ENCODE results near the gene ASTN2. TPM values are rescaled to one million over a fixed set of nuclear protein-coding genes. Genes with fewer than 3 reads are reported as not detected.

ASTN2 gene
- polyA plus RNA-seq, 3 donors from 2014 or later = 1.7 to 4.5 (median 2.2) TPM

DNA sequence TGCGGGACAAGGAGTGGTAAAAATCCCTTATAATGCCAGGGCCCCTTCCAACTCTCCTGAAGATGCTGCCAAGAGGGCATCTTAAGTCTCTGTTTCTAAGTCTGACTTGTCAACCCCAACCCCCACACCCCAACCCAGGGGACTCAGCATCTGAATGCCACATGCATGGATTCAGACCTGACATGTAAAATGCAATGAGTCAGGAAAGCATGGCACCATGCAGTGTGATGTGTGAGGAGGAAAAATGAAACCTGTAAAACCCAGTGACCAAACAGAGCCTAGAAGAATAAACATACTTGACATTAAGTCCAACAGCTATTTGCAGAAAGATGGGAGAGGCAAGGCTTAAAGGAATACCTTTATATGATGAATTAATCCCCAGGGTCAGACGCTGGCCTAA lies 112.4 kb downstream of the ASTN2 start:
- no peak for DNase-seq
- H3K4me1 Mint-ChIP-seq = no peaks in the 10 kb centered on the region
- no peak overlapping the region for H3K27ac Mint-ChIP-seq
- no peaks in the 10 kb centered on the region for H3K36me3 Mint-ChIP-seq
- no peak overlapping the region for H3K4me3 Mint-ChIP-seq
- H3K27me3 Mint-ChIP-seq (ENCODE audit: low read depth in 3 of 3) = peaks cover 0 to 3% (median 2%) of the 10 kb centered on the region in 3 donors
- H3K9me3 Mint-ChIP-seq = peaks cover 0 to 4% (median 0%) of the 10 kb centered on the region in 6 donors

DNA sequence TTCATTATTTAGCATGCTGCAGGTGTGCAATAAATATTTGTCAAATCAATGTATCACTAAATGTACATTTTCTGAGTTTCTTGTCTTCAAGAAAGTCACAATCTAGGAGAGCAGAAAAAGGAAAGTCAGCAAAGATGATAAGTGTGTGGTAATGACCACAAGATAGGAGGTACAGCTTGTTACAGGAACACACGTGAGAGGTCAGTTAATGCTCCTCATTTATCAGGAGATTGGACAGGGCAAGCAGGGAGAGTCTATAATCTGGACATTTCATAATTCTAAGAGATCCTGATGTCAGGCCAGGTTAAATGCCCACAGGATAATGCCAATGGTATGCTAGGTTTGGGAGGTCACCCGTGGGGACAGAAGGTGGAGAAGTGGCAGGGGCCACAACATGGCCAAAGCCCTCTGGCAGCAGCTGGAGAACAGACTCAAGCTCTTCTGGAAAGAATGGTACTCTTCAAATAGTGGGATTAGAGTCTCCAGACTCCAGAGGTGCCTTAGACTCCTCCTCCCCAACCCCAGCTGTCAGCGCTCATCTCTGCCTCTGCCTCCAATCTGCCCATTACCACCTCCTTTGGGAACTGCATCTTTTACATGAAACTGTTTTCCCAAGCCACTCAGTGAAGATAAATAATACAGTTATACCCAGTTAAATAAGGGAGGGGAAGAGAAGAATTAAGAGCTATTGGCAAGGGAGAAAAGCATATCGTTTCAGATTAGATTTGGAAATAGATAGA lies 114.3 kb downstream of the ASTN2 start:
- H3K4me1 Mint-ChIP-seq = no peaks in the 10 kb centered on the region
- peaks cover 0 to 9% (median 0%) of the 10 kb centered on the region in 6 donors for H3K9me3 Mint-ChIP-seq
- H3K27ac Mint-ChIP-seq = no peak overlapping the region
- peaks cover 2 to 3% (median 2%) of the 10 kb centered on the region in 3 donors for H3K27me3 Mint-ChIP-seq (ENCODE audit: low read depth in 3 of 3)
- H3K36me3 Mint-ChIP-seq = no peaks in the 10 kb centered on the region
- DNase-seq = no peak
- H3K4me3 Mint-ChIP-seq = no peak overlapping the region

- Mint-ChIP-seq H3K27ac (no peak overlapping the region), H3K27me3 (ENCODE audit: low read depth in 3 of 3) (peaks cover 2 to 5% (median 3%) of the 10 kb centered on the region in 3 donors), H3K4me3 (no peak overlapping the region), H3K4me1 (no peaks in the 10 kb centered on the region), H3K36me3 (no peaks in the 10 kb centered on the region), H3K9me3 (peaks cover 0 to 24% (median 4%) of the 10 kb centered on the region in 6 donors)
- DNase-seq = no peak
These were observed 118.4 kb downstream of the ASTN2 start for GRCh38 chr9:117296453-117296852.

DNA sequence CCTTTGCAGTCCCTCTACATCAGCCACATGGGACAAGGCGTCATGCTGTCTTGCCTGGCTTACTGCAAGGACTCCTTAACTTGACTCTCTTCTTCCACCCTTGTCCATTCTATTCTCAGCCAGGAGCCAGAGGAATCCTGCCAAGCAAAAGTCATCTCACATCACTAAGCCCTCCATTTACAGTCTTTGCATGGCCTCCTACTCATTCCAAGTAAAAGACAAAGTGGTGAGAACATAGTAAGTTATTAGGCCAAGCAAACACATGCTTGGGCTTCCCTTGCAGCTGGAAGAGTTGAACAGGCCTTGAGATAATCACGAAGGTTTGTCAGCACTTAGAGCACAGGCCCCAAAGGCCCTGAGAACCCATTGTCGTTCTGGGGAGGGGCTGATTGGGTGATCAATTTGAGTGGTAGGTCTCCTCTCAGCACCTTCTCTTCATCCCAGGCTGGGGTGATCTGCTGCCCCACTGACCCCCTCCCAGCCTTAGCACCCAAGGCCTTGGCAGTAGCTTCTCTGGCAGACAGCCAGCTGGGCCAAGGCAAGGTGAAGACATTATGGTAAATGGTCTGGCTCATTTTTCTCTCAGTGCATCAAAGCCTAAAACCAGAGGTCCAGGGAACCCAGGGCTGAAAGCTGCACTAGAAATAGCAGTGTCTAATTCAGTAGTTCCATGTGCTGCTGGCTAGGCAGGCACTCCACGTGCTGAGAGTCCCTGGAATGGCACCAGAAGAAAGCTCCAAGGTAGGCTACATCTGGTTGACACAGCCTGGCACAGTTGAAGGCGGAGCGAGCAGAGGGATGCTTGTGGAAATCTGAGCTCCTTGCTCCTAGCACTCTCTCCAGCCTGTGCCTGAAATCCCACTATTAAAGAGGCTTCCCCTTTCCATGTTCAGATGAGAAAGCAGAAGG lies 121.4 kb downstream of the ASTN2 start:
- Mint-ChIP-seq H3K36me3 (no peaks in the 10 kb centered on the region), H3K9me3 (peaks cover 0 to 39% (median 5%) of the 10 kb centered on the region in 6 donors), H3K27me3 (ENCODE audit: low read depth in 3 of 3) (peaks cover 2 to 8% (median 3%) of the 10 kb centered on the region in 3 donors), H3K27ac (peak overlapping the region in 1 of 6 donors; percentile 8), H3K4me1 (no peaks in the 10 kb centered on the region), H3K4me3 (no peak overlapping the region)
- DNase-seq = no peak

DNA sequence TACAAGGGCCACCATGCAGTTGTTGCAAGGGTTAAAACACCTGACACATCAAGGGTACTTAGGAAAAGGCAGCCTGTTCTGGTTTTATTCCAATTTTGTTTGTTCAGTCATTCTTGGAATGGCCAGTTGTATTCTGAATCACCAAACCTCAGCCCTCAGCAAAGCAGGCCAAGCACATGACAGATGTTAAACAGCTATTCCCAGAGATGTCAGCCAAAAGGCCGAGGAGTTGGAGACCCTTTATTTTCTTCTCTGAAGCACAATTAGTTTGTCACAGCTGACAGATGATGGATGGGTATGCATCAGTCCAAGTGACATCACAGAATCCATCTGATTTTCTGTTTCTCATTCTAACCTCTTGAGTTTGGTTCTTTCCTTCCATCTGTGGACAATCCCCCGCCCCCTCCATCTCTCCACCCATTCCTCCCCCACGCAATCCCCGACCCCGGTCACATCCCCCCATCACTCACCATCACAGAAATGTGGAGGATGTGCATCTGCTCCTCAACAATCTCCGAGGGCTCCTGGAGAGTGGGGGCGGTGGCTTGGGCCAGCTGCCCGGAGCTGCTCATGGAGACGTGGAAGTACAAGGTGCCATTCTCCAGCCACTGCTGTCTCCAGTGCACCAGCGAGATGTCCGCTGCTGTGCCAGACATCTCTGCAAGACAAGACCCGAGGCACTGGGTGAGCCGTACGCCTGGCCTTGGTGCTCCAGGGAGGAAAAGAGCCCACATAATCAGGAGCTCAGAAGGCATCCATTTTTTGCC lies 123.8 kb downstream of the ASTN2 start:
- Mint-ChIP-seq H3K9me3 (peaks cover 0 to 33% (median 4%) of the 10 kb centered on the region in 6 donors), H3K36me3 (no peaks in the 10 kb centered on the region), H3K27me3 (ENCODE audit: low read depth in 3 of 3) (peaks cover 2 to 8% (median 3%) of the 10 kb centered on the region in 3 donors), H3K27ac (no peak overlapping the region), H3K4me1 (no peaks in the 10 kb centered on the region), H3K4me3 (no peak overlapping the region)
- DNase-seq = no peak

GRCh38 chr9:117290306-117290840 lies 124.5 kb downstream of the ASTN2 start:
- DNase-seq = no peak
- no peaks in the 10 kb centered on the region for H3K36me3 Mint-ChIP-seq
- H3K4me3 Mint-ChIP-seq = no peak overlapping the region
- peaks cover 2 to 5% (median 3%) of the 10 kb centered on the region in 3 donors for H3K27me3 Mint-ChIP-seq (ENCODE audit: low read depth in 3 of 3)
- no peak overlapping the region for H3K27ac Mint-ChIP-seq
- peaks cover 0 to 33% (median 3%) of the 10 kb centered on the region in 6 donors for H3K9me3 Mint-ChIP-seq
- H3K4me1 Mint-ChIP-seq = no peaks in the 10 kb centered on the region

DNA sequence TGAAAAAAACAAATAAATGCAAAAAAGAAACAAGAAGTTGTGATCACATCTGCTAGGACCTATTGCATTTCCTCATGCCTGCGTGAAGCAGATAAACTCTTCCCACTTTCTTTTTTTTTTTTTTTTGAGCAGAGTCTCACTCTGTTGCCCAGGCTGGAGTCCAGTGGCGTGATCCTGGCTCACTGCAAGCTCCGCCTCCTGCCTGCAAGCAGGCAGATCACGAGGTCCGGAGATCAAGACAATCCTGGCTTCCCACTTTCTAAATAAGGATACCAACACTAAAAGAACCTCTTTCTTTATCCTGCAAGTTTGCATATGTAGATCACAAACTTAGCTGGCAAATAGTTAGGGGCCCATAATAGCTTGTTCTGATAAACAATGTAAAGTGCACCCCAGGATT lies 128.6 kb downstream of the ASTN2 start:
- DNase-seq = no peak
- Mint-ChIP-seq H3K4me1 (no peaks in the 10 kb centered on the region), H3K27me3 (ENCODE audit: low read depth in 3 of 3) (peaks cover 0 to 2% (median 0%) of the 10 kb centered on the region in 3 donors), H3K36me3 (no peaks in the 10 kb centered on the region), H3K27ac (no peak overlapping the region), H3K9me3 (peaks cover 0 to 18% (median 1%) of the 10 kb centered on the region in 6 donors), H3K4me3 (no peak overlapping the region)

DNA sequence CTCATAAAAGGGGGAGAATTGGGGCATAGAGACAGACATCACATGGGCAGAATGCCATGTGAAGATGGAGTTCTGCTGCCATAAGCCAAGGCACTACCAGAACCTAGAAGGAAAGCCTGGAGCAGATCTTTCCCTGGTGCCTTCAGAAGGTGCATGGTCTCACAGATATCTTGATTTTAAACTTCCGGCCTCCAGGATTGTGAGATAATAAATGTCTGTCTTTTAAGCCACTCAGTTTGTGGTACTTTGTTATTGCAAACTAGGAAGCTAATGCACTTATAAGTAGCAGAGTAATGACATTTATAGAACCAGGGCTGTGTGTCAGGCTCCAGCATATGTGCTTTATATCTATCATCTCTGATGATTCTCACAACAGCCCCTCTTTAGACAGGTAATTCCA lies 130.4 kb downstream of the ASTN2 start:
- Mint-ChIP-seq H3K36me3 (no peaks in the 10 kb centered on the region), H3K27me3 (ENCODE audit: low read depth in 3 of 3) (peaks cover 0 to 2% (median 0%) of the 10 kb centered on the region in 3 donors), H3K9me3 (peaks cover 0 to 17% (median 5%) of the 10 kb centered on the region in 6 donors), H3K27ac (no peak overlapping the region), H3K4me1 (no peaks in the 10 kb centered on the region), H3K4me3 (no peak overlapping the region)
- DNase-seq = no peak

DNA sequence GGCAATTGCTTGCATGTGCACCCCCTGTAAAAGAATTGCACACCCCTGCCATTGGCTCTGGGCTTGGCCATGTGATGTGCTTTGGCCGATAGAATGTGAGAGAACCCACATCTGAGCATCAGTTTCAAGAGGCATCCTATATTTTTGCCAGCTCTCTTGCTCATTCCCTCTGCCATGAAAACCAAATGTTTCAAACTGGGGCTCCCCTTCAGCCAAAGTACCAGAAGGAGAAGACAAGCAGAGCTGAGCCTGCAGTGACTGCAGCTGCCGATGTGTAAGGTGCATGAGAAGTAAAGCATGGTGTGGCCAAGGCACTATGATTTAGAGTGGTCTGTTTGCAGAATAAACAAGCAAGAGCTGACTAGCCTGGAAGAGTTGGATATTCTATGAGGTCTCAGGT lies 132.3 kb downstream of the ASTN2 start:
- DNase-seq = no peak
- Mint-ChIP-seq H3K27ac (no peak overlapping the region), H3K36me3 (no peaks in the 10 kb centered on the region), H3K27me3 (ENCODE audit: low read depth in 3 of 3) (no peaks in the 10 kb centered on the region), H3K9me3 (peaks cover 0 to 12% (median 6%) of the 10 kb centered on the region in 6 donors), H3K4me1 (no peaks in the 10 kb centered on the region), H3K4me3 (no peak overlapping the region)

- Mint-ChIP-seq H3K4me1 (no peaks in the 10 kb centered on the region), H3K36me3 (no peaks in the 10 kb centered on the region), H3K27me3 (ENCODE audit: low read depth in 3 of 3) (no peaks in the 10 kb centered on the region), H3K9me3 (peaks cover 0 to 12% (median 6%) of the 10 kb centered on the region in 6 donors), H3K4me3 (no peak overlapping the region), H3K27ac (no peak overlapping the region)
- DNase-seq = no peak
These were observed 136.3 kb downstream of the ASTN2 start for GRCh38 chr9:117278471-117279035.

DNA sequence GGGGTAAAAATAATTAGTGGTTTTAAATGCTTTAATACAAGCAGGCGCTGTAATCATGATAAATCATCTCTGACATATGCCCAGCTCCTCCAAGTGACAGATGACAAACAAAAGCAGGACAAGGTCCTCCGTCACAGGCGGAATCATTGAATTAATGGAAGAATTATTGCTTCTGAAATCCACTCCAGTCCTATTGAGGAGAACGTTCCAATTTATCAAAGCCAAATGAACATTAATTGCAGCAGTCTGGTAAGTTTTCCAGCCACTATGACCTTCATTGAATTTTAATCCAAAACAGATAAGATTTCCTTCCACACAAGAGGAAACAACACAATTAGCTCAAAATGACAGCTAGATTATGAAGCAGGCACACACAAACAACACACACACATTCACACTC lies 136.8 kb downstream of the ASTN2 start:
- no peaks in the 10 kb centered on the region for H3K4me1 Mint-ChIP-seq
- no peak overlapping the region for H3K27ac Mint-ChIP-seq
- no peaks in the 10 kb centered on the region for H3K27me3 Mint-ChIP-seq (ENCODE audit: low read depth in 3 of 3)
- H3K4me3 Mint-ChIP-seq = no peak overlapping the region
- no peaks in the 10 kb centered on the region for H3K36me3 Mint-ChIP-seq
- DNase-seq = no peak
- peaks cover 0 to 12% (median 10%) of the 10 kb centered on the region in 6 donors for H3K9me3 Mint-ChIP-seq

GRCh38 chr9:117276444-117276843 lies 138.4 kb downstream of the ASTN2 start:
- Mint-ChIP-seq H3K4me3 (no peak overlapping the region), H3K9me3 (peaks cover 0 to 19% (median 8%) of the 10 kb centered on the region in 6 donors), H3K4me1 (no peaks in the 10 kb centered on the region), H3K27me3 (ENCODE audit: low read depth in 3 of 3) (peaks cover 0 to 4% (median 0%) of the 10 kb centered on the region in 3 donors), H3K27ac (no peak overlapping the region), H3K36me3 (no peaks in the 10 kb centered on the region)
- no peak for DNase-seq

- peaks cover 0 to 9% (median 2%) of the 10 kb centered on the region in 3 donors for H3K27me3 Mint-ChIP-seq (ENCODE audit: low read depth in 3 of 3)
- H3K36me3 Mint-ChIP-seq = no peaks in the 10 kb centered on the region
- no peaks in the 10 kb centered on the region for H3K4me1 Mint-ChIP-seq
- no peak overlapping the region for H3K4me3 Mint-ChIP-seq
- no peak overlapping the region for H3K27ac Mint-ChIP-seq
- peaks cover 0 to 21% (median 6%) of the 10 kb centered on the region in 6 donors for H3K9me3 Mint-ChIP-seq
- no peak for DNase-seq
These were observed 141.2 kb downstream of the ASTN2 start for GRCh38 chr9:117273612-117274011.

All from immature natural killer cell (primary cell).